GM12878 (cell line): ENCODE data around the gene GSK3A. TPM values are rescaled to one million over a fixed set of nuclear protein-coding genes. Genes with fewer than 3 reads are reported as not detected.

ENCODE experiments used
- ATAC-seq: fragments of 200-7000 bp; cut with Tn5 transposase; 3 replicates; pipeline ENCODE4 v1.9.1; 2020; ENCODE audit warnings: mild to moderate bottlenecking, moderate library complexity
- BruUV-seq: library from RNA; stranded (reverse); fragments of 400-500 nt; replicated peaks from 2 replicates; lab custom pipeline; 2021; lab: Mats Ljungman, UMichigan
- CTCF ChIA-PET: fragments of 300-600 bp; sonication (Branson Sonifier 250); formaldehyde crosslinking; extraction: SDS; loops from one replicate; lab custom pipeline; 2021; ENCODE audit warnings: inconsistent platforms; lab: Yijun Ruan, JAX
- POLR2A ChIA-PET: fragments of 350-600 bp; formaldehyde crosslinking; extraction: SDS; loops from one replicate; lab custom pipeline; 2021; ENCODE audit warnings: inconsistent platforms; lab: Charles Lee
- RAD21 ChIA-PET: fragments of 300-600 bp; sonication (Branson Sonifier 250); formaldehyde crosslinking; loops from one replicate; lab custom pipeline; 2023; ENCODE audit warnings: antibody characterized with exemption; ENCODE audit not compliant: unreplicated experiment; lab: Charles Lee
- SMC1A ChIA-PET: fragments of 300-600 bp; sonication (Branson Sonifier 250); formaldehyde crosslinking; loops from one replicate; lab custom pipeline; 2023; ENCODE audit not compliant: unreplicated experiment, uncharacterized antibody; lab: Charles Lee
- DNase-seq: peaks from one replicate; pipeline ENCODE4 v3.0.0-alpha.2; 2011; ENCODE audit warnings: low read depth, low spot score
- FAIRE-seq: peaks from 3 replicates; lab custom pipeline; 2011; peaks lifted over from hg19 to GRCh38; lab: Jason Lieb, UNC
- H2AFZ ChIP-seq: 2 replicates; pipeline ENCODE4 v1.6.0; 2011; ENCODE audit warnings: low read depth, low read length, control low read depth; ENCODE audit not compliant: control insufficient read depth
- H3K27ac ChIP-seq: 2 replicates; pipeline ENCODE4 v1.5.1; 2011; ENCODE audit warnings: control low read depth; ENCODE audit not compliant: control insufficient read depth, insufficient read depth
- H3K27me3 ChIP-seq, 2 experiments: replicated peaks in 1 of 2; 2 replicates each; pipeline versions ENCODE4 v1.6.0 to v1.6.1; 2011; ENCODE audit warnings: low read length in 1 of 2; ENCODE audit not compliant: control insufficient read depth in 2 of 2, insufficient read depth in 2 of 2
- H3K36me3 ChIP-seq, 2 experiments: 2 replicates each; pipeline ENCODE4 v1.5.1; 2011; ENCODE audit warnings: low read length in 1 of 2; ENCODE audit not compliant: control insufficient read depth in 2 of 2, insufficient read depth in 2 of 2
- H3K4me1 ChIP-seq: 2 replicates; pipeline ENCODE4 v1.6.1; 2011; ENCODE audit warnings: mild to moderate bottlenecking, low read length, moderate library complexity, mixed read lengths; ENCODE audit not compliant: control insufficient read depth, insufficient read depth
- H3K4me2 ChIP-seq: 2 replicates; pipeline ENCODE4 v1.6.0; 2011; ENCODE audit warnings: control low read depth; ENCODE audit not compliant: control insufficient read depth, insufficient read depth
- H3K4me3 ChIP-seq: fragments of 200-600 bp; sonication (generic); 2 replicates; pipeline ENCODE4 v1.5.1; 2016
- H3K79me2 ChIP-seq: 2 replicates; pipeline ENCODE4 v1.6.0; 2011; ENCODE audit warnings: low read length; ENCODE audit not compliant: control insufficient read depth, insufficient read depth
- H3K9ac ChIP-seq: 2 replicates; pipeline ENCODE4 v1.8.0; 2011; ENCODE audit warnings: low read length, control low read depth, mixed read lengths; ENCODE audit not compliant: control insufficient read depth, insufficient read depth
- H3K9me3 ChIP-seq: replicated peaks from 3 replicates; pipeline ENCODE4 v1.5.1; 2011; ENCODE audit warnings: mild to moderate bottlenecking, low read length; ENCODE audit not compliant: control insufficient read depth, insufficient read depth
- H4K20me1 ChIP-seq: 2 replicates; pipeline ENCODE4 v1.6.0; 2011; ENCODE audit not compliant: control insufficient read depth, insufficient read depth
- BACH1 ChIP-seq: fragments of 450-650 bp; IDR thresholded peaks from 2 replicates; pipeline ENCODE4 v1.6.1; 2017; ENCODE audit warnings: mild to moderate bottlenecking, borderline replicate concordance
- EED ChIP-seq: sonication (generic); IDR thresholded peaks from 2 replicates; pipeline ENCODE4 v1.6.1; 2016; ENCODE audit warnings: antibody characterized with exemption, low read depth
- HDAC6 ChIP-seq: fragments of 200-600 bp; sonication (generic); IDR thresholded peaks from one replicate; pipeline ENCODE4 v1.8.0; 2017; ENCODE audit warnings: antibody characterized with exemption; ENCODE audit not compliant: unreplicated experiment
- NR2C2 ChIP-seq: IDR thresholded peaks from 2 replicates; pipeline ENCODE4 v1.6.1; 2011; ENCODE audit warnings: borderline replicate concordance, low read depth; ENCODE audit not compliant: control insufficient read depth, insufficient read length
- RCOR1 ChIP-seq: conservative IDR thresholded peaks from 2 replicates; pipeline ENCODE4 v1.6.1; 2012; ENCODE audit warnings: low read depth, low read length, improper control_type of control experiment
- ZNF384 ChIP-seq: IDR thresholded peaks from 2 replicates; pipeline ENCODE4 v1.6.1; 2012; ENCODE audit warnings: low read depth, mild to moderate bottlenecking, low read length, improper control_type of control experiment, borderline replicate concordance
- ZSCAN29 ChIP-seq: fragments of 450-650 bp; IDR thresholded peaks from 2 replicates; pipeline ENCODE4 v1.6.1; 2017; ENCODE audit warnings: mild to moderate bottlenecking, moderate library complexity
- WGBS: methylation state at CpG from one replicate; pipeline ENCODE4 v1.1.6; 2016; ENCODE audit warnings: low lambda C conversion rate; ENCODE audit not compliant: insufficient replicate concordance, insufficient coverage; ENCODE audit errors: missing lambda C conversion rate; 5-methylcytosine and 5-hydroxymethylcytosine counted together
- in situ Hi-C: fragments of 300-500 bp; cut with MboI; formaldehyde crosslinking; loops from 9 replicates; pipeline ENCODE4 v1.14.3; 2018; ENCODE audit warnings: mixed read lengths
- intact Hi-C: fragments of 100-400 bp; cut with micrococcal nuclease; formaldehyde crosslinking; loops from one replicate; pipeline ENCODE4 v1.14.2; 2022; ENCODE audit not compliant: unreplicated experiment
- polyA plus RNA-seq, 11 experiments: library from polyadenylated mRNA; depleted of rRNA in 4 of 11; unstranded in 6 of 11; stranded (reverse) in 5 of 11; fragments of >200 nt; fragmentation: Nextera tagmentation in 4 of 11; fragmentation: Illumina TruSeq in 1 of 11; extraction: Ambion mirVana in 4 of 11; extraction: Trizol in 1 of 11; gene quantifications; 1 replicate in 1 of 11; 2 replicates in 10 of 11; pipeline versions ENCODE4 v1.2.1 to v1.2.3, GENCODE V29; 2011 to 2016; ENCODE audit warnings: inconsistent platforms in 2 of 11, missing spikeins in 2 of 11, low read depth in 1 of 11
- total RNA-seq, 4 experiments: library from RNA; depleted of rRNA in 3 of 4; stranded (reverse); fragments of >200 nt in 3 of 4; fragmentation: Illumina TruSeq in 1 of 4; extraction: Trizol in 1 of 4; gene quantifications; 2 replicates each; pipeline versions ENCODE4 v1.2.1 to v1.2.3, GENCODE V29; 2013 to 2021

GSK3A gene
- total and polyA plus RNA-seq, 10 of the 15 experiments (the other 5 are each of a cell fraction or from before 2014, with no cell fraction given), result 1.00 to 47.9 (median 15.2) TPM

DNA sequence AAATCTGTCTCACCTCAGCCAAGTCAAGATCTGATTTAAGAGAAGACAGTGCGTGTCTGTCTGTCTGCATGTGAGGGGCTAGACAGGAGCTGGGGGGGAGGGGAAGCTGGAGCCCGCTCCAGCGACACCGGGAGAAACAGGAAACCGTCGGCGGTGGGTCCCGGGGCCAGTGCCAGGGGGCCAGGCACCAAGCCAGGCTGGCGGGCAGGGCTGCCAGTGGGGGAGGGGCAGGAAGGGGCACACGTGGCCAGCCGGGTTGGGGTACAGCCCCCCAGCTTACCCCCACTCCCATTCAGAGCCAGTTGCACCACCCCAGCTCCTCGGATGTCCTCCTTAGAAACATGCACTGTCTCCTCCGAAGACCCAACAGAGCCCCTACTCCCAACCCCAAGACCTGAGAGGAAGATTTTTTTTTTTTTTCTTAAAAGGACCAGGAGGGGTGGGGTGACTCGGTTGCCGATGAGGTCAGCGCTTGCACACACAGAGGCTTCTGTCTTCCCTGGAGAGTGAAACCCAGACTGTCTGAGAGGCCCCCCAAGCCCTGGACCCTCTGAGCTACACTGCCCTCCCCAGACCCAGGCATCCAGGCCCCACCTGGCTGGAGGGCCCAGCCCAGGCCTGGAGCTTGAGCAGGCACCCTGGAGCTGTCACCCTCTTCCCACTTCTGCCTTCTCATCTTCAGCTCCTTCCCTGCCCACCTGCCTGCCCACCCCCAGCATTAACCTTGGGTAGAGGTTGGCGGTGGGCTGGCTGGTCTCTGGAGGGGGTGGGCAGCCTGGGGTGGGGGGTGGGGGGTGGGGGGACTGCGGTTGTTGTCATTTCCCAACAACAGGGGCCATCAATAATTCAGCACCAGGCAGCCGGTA, 8.5 kb upstream of the GSK3A start:
- Histone ChIP-seq H3K36me3 (peaks cover 0 to 7% of the 10 kb centered on the region in 2 experiments; a peak in 2 of 4 replicates), H4K20me1 (no peaks in the 10 kb centered on the region), H3K27me3 (no peaks in the 10 kb centered on the region), H3K4me2 (peak overlapping the region; percentile 91), H2AFZ (no peak overlapping the region), H3K9ac (no peak overlapping the region), H3K9me3 (no peaks in the 10 kb centered on the region), H3K4me1 (peaks cover 18% of the 10 kb centered on the region), H3K79me2 (peaks cover 43% of the 10 kb centered on the region), H3K4me3 (no peak overlapping the region), H3K27ac (no peak overlapping the region)
- no peak for ATAC-seq
- SMC1A ChIA-PET, result interaction anchor here (0.9 to 1.9 kb wide), 3 partner anchors 9 to 31 kb away, joined by 3 to 13 read pairs (median 3); partner anchors contain the start of gene GSK3A
- FAIRE-seq, result no peak
- intact Hi-C loops, result no loop called here
- POLR2A ChIA-PET, result interaction anchor here (0.5 to 1.8 kb wide), 5 partner anchors 8 to 57 kb away, joined by 3 to 13 read pairs (median 5); partner anchors contain the start of genes CIC and GSK3A
- RAD21 ChIA-PET, result interaction anchor here (1.9 kb wide), 1 partner anchor 28 kb away, joined by 5 read pairs; no protein-coding TSS in a partner anchor
- CTCF ChIA-PET, result interaction anchor here (0.6 to 2.3 kb wide), 4 partner anchors 18 to 48 kb away, joined by 3 to 19 read pairs (median 4); partner anchors contain the start of gene CIC
- TF ChIP-seq RCOR1, result no peak
- TF ChIP-seq ZNF384, result peak; percentile 26; the same call in 1 of the 2 replicates
- 44% methylated on average over 17 of the region's 19 CpGs for WGBS
- in situ Hi-C loops, result no loop called here
- no TSS peak for BruUV-seq
- DNase-seq, result no peak

DNA sequence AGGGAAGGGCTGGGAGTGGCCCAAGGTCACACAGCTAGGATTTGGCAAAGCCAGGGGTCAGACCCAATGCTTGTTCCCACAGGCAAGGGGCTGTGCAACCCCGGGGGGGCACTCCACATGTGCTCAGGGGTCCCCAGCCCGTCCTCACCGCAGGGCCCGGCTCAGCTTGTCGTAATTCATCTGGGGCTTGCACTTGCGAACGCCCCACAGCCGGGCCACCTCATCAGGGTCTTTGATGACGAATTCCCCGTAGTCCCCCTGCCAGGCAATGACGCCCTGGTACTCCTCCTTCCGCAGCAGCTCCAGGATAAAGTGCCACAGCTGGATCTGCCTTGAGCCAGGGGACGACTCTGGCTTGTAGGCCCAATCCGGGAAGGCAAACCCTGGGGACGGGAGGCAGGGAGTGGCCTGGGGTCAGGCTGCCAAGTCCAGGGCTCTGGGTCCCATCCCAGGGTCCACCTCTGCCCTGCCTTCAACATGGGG, 7.8 kb upstream of the GSK3A start:
- BruUV-seq, result no TSS peak
- CTCF ChIA-PET, result interaction anchor here (2.3 kb wide), 1 partner anchor 29 kb away, joined by 19 read pairs; no protein-coding TSS in a partner anchor
- RAD21 ChIA-PET, result interaction anchor here (1.9 kb wide), 1 partner anchor 29 kb away, joined by 5 read pairs; no protein-coding TSS in a partner anchor
- DNase-seq (no peak), FAIRE-seq (no peak), ATAC-seq (no peak)
- Histone ChIP-seq H2AFZ (no peak overlapping the region), H3K9ac (no peak overlapping the region), H3K9me3 (no peaks in the 10 kb centered on the region), H3K27ac (no peak overlapping the region), H3K36me3 (peaks cover 0 to 7% of the 10 kb centered on the region in 2 experiments; a peak in 2 of 4 replicates), H4K20me1 (no peaks in the 10 kb centered on the region), H3K4me1 (peaks cover 13% of the 10 kb centered on the region), H3K79me2 (peaks cover 43% of the 10 kb centered on the region), H3K4me2 (no peak overlapping the region), H3K27me3 (no peaks in the 10 kb centered on the region), H3K4me3 (no peak overlapping the region)
- 91% methylated on average over 15 of the region's 15 CpGs for WGBS
- SMC1A ChIA-PET, result interaction anchor here (0.9 to 1.9 kb wide), 3 partner anchors 8 to 29 kb away, joined by 3 to 13 read pairs (median 3); partner anchors contain the start of gene GSK3A
- POLR2A ChIA-PET, result interaction anchor here (0.7 kb wide), 1 partner anchor 11 kb away, joined by 3 read pairs; no protein-coding TSS in a partner anchor
- in situ Hi-C loops, result no loop called here
- intact Hi-C loops, result no loop called here
- no peak for TF ChIP-seq EED
- no peak for TF ChIP-seq BACH1
- TF ChIP-seq HDAC6, result no peak
- no peak for TF ChIP-seq NR2C2
- TF ChIP-seq ZSCAN29, result no peak
